Sigmoid colon (tissue), 7 donors: Measurements from ENCODE around the gene INPP5F. TPM values are rescaled to one million over a fixed set of nuclear protein-coding genes. Genes with fewer than 3 reads are reported as not detected.

Source experiments
- DNase-seq: peaks from one replicate; pipeline ENCODE4 v3.0.0-alpha.2; 2019
- H3K27ac ChIP-seq, 4 donors: fragments of 200-600 bp; sonication (generic); one replicate each; pipeline ENCODE4 v1.5.1; 2016 to 2019; ENCODE audit warnings: mild to moderate bottlenecking in 1 of 4
- H3K27me3 ChIP-seq, 3 donors: fragments of 200-600 bp; sonication (generic); one replicate each; pipeline ENCODE4 v1.5.1; 2019; ENCODE audit warnings: mild to moderate bottlenecking in 1 of 3
- H3K36me3 ChIP-seq, 4 donors: fragments of 200-600 bp; sonication (generic); one replicate each; pipeline ENCODE4 v1.5.1; 2016 to 2019
- H3K4me1 ChIP-seq, 4 donors: fragments of 200-600 bp; sonication (generic); one replicate each; pipeline ENCODE4 v1.5.1; 2017 to 2019
- H3K4me3 ChIP-seq, 4 donors: fragments of 200-600 bp; sonication (generic); one replicate each; pipeline ENCODE4 v1.5.1; 2017 to 2019; ENCODE audit warnings: mild to moderate bottlenecking in 2 of 4, moderate library complexity in 1 of 4
- H3K9me3 ChIP-seq, 4 donors: fragments of 200-600 bp in 3 of 4; sonication (generic) in 3 of 4; one replicate each; pipeline versions ENCODE4 v1.5.1 to v1.6.1; 2013 to 2019
- CTCF ChIP-seq, 4 experiments: fragments of 450-650 bp in 3 of 4; fragments of 200-600 bp in 1 of 4; IDR thresholded peaks; one replicate each; pipeline ENCODE4 v1.5.1; 2016 to 2019; ENCODE audit warnings: antibody characterized with exemption in 4 of 4, mild to moderate bottlenecking in 3 of 4, moderate library complexity in 2 of 4
- EP300 ChIP-seq, 4 donors: sonication (generic); formaldehyde crosslinking; IDR thresholded peaks; one replicate each; pipeline ENCODE4 v1.6.1; 2017; ENCODE audit warnings: antibody characterized with exemption in 4 of 4
- POLR2A ChIP-seq, 2 donors: fragments of 450-650 bp; IDR thresholded peaks; one replicate each; pipeline ENCODE4 v1.6.1; 2016; ENCODE audit warnings: antibody characterized with exemption in 2 of 2, mild to moderate bottlenecking in 2 of 2, moderate library complexity in 2 of 2
- POLR2AphosphoS5 ChIP-seq, 4 donors: sonication (generic); formaldehyde crosslinking; IDR thresholded peaks; one replicate each; pipeline ENCODE4 v1.6.1; 2017; ENCODE audit warnings: antibody characterized with exemption in 4 of 4
- WGBS, 2 donors: extraction: QIAGEN DNeasy Blood & Tissue Kit; methylation state at CpG; one replicate each; pipeline ENCODE4 v1.1.7; 2013; 5-methylcytosine and 5-hydroxymethylcytosine counted together
- intact Hi-C: fragments of 100-400 bp; cut with DNase I; formaldehyde crosslinking; loops from one replicate; pipeline ENCODE4 v1.15.1; 2023
- polyA plus RNA-seq, 3 donors: library from polyadenylated mRNA; stranded (reverse); fragments of 200-250 nt; gene quantifications; one replicate each; pipeline ENCODE4 v1.2.3, GENCODE V29; 2013
- total RNA-seq, 4 donors: library from RNA; depleted of rRNA; stranded (reverse); fragments of >200 nt; gene quantifications; one replicate each; pipeline ENCODE4 v1.1.0, GENCODE V29; 2016
- donor health status: healthy with polysubstance abuse.
- donor health status: Bipolar disorder and iron deficiency.
- donor health status: healthy.

The INPP5F gene
- total and polyA plus RNA-seq, 7 donors: 4.4 to 22.2 (median 16.0) TPM

- WGBS, 2 donors: 73 to 83% methylated on average over 2 of the region's 2 CpGs
- intact Hi-C loops: no loop called here
- no peaks in the 10 kb centered on the region for H3K9me3 ChIP-seq
- H3K27me3 ChIP-seq: no peaks in the 10 kb centered on the region
- no peak for DNase-seq
- no peak for TF ChIP-seq POLR2AphosphoS5 (IDR thresholded peaks at IDR 0.05)
- TF ChIP-seq CTCF (IDR thresholded peaks at IDR 0.05): no peak
- no peak for TF ChIP-seq EP300 (IDR thresholded peaks at IDR 0.05)
- H3K27ac ChIP-seq: peak overlapping the region in 3 of 4 donors; percentile 14 to 43 (median 39)
- H3K36me3 ChIP-seq: no peaks in the 10 kb centered on the region
- peaks cover 0 to 9% (median 3%) of the 10 kb centered on the region in 4 donors for H3K4me1 ChIP-seq
- no peak overlapping the region for H3K4me3 ChIP-seq
Observed at GRCh38 chr10:119714484-119714816, 11.4 kb upstream of the INPP5F start.

- Histone ChIP-seq H3K27ac (peak overlapping the region; percentile 6 to 45 (median 24)), H3K36me3 (no peaks in the 10 kb centered on the region), H3K9me3 (no peaks in the 10 kb centered on the region), H3K4me1 (peaks cover 0 to 9% (median 3%) of the 10 kb centered on the region in 4 donors), H3K27me3 (no peaks in the 10 kb centered on the region), H3K4me3 (no peak overlapping the region)
- intact Hi-C loops: no loop called here
- no peak for DNase-seq
- no peak for TF ChIP-seq POLR2AphosphoS5 (IDR thresholded peaks at IDR 0.05)
- no peak for TF ChIP-seq EP300 (IDR thresholded peaks at IDR 0.05)
- TF ChIP-seq CTCF (IDR thresholded peaks at IDR 0.05): no peak
- TF ChIP-seq POLR2A (IDR thresholded peaks at IDR 0.05): no peak
- WGBS, 2 donors: 79 to 83% methylated on average over 8 of the region's 8 CpGs
Observed at GRCh38 chr10:119715628-119716505, 10.0 kb upstream of the INPP5F start.

- TF ChIP-seq POLR2AphosphoS5 (IDR thresholded peaks at IDR 0.05): no peak
- 90 to 96% methylated on average over 2 of the region's 2 CpGs for WGBS, 2 donors
- intact Hi-C loops: loop anchor here (1.0 kb wide), 1 partner anchor 35 kb away; no protein-coding TSS in a partner anchor
- H3K4me1 ChIP-seq: peaks cover 0 to 27% (median 20%) of the 10 kb centered on the region in 4 donors
- no peaks in the 10 kb centered on the region for H3K36me3 ChIP-seq
- no peak overlapping the region for H3K27ac ChIP-seq
- H3K27me3 ChIP-seq: no peaks in the 10 kb centered on the region
- no peaks in the 10 kb centered on the region for H3K9me3 ChIP-seq
- H3K4me3 ChIP-seq: no peak overlapping the region
- no peak for DNase-seq
Observed at GRCh38 chr10:119723161-119723560, 2.7 kb upstream of the INPP5F start.

GRCh38 chr10:119723624-119724023 is 2.2 kb upstream of the INPP5F start:
- DNase-seq: no peak
- Histone ChIP-seq H3K27ac (no peak overlapping the region), H3K4me1 (peaks cover 0 to 31% (median 25%) of the 10 kb centered on the region in 4 donors), H3K27me3 (no peaks in the 10 kb centered on the region), H3K36me3 (no peaks in the 10 kb centered on the region), H3K9me3 (no peaks in the 10 kb centered on the region), H3K4me3 (no peak overlapping the region)
- 80 to 83% methylated on average over 3 of the region's 3 CpGs for WGBS, 2 donors
- intact Hi-C loops: loop anchor here (1.0 kb wide), 1 partner anchor 35 kb away; no protein-coding TSS in a partner anchor
- TF ChIP-seq EP300 (IDR thresholded peaks at IDR 0.05) (no peak), CTCF (IDR thresholded peaks at IDR 0.05) (no peak), POLR2AphosphoS5 (IDR thresholded peaks at IDR 0.05) (no peak), POLR2A (IDR thresholded peaks at IDR 0.05) (no peak)

GRCh38 chr10:119724593-119725516 is 995 bp upstream of the INPP5F start:
- Histone ChIP-seq H3K9me3 (no peaks in the 10 kb centered on the region), H3K4me3 (peak overlapping the region; percentile 49 to 98 (median 88)), H3K27ac (peak overlapping the region; percentile 92 to 98 (median 94)), H3K27me3 (no peaks in the 10 kb centered on the region), H3K4me1 (peaks cover 0 to 33% (median 29%) of the 10 kb centered on the region in 4 donors), H3K36me3 (no peaks in the 10 kb centered on the region)
- WGBS, 2 donors: 23 to 34% methylated on average over 21 of the region's 21 CpGs
- no peak for TF ChIP-seq POLR2AphosphoS5 (IDR thresholded peaks at IDR 0.05)
- no peak for TF ChIP-seq POLR2A (IDR thresholded peaks at IDR 0.05)
- no peak for TF ChIP-seq EP300 (IDR thresholded peaks at IDR 0.05)
- no peak for TF ChIP-seq CTCF (IDR thresholded peaks at IDR 0.05)
- no peak for DNase-seq
- intact Hi-C loops: loop anchor here (5.0 kb wide), 1 partner anchor 118 kb away; no protein-coding TSS in a partner anchor
